Measurements from ENCODE around the gene OXLD1. TPM values are rescaled to one million over a fixed set of nuclear protein-coding genes. Genes with fewer than 3 reads are reported as not detected.

Gene OXLD1
- polyA plus RNA-seq, 1 donor: 20.9 TPM

DNA sequence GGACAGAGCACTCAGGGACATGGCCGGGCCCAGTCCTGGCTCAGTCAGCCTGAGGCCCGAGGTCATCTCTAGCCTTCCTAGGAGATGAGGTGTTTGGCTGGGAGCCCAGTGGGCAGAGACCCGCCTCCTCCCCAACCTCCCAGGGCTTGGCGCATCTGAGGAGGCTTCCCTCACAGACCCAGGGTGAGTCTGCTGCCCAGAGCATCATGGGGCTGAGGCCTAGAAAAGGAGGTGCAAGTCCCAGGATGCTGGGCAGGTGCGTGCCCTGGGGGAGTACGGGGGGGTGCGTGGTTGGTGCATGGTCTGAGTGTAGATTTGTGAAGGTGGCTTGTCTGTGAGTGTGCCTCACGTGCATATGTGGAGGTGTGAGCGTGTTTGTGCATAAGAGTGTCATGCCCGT lies 14.7 kb downstream of the OXLD1 start:
- Histone ChIP-seq H3K27ac (ENCODE audit: low read length) (no peak overlapping the region), H3K9me3 (ENCODE audit: control insufficient read depth, low read depth, low read length) (peaks cover 14% of the 10 kb centered on the region), H3K4me3 (ENCODE audit: low read length) (no peak overlapping the region), H3K27me3 (ENCODE audit: control insufficient read depth, insufficient read depth, low read length) (peaks cover 39% of the 10 kb centered on the region), H3K36me3 (ENCODE audit: control insufficient read depth, insufficient read depth, low read length) (no peaks in the 10 kb centered on the region), H3K4me1 (ENCODE audit: control insufficient read depth, insufficient read depth, low read length) (no peaks in the 10 kb centered on the region)
- DNase-seq: no peak
- no CpG with 5 or more reads among the region's 10 CpGs for WGBS (ENCODE audit: insufficient coverage, low lambda C conversion rate)

DNA sequence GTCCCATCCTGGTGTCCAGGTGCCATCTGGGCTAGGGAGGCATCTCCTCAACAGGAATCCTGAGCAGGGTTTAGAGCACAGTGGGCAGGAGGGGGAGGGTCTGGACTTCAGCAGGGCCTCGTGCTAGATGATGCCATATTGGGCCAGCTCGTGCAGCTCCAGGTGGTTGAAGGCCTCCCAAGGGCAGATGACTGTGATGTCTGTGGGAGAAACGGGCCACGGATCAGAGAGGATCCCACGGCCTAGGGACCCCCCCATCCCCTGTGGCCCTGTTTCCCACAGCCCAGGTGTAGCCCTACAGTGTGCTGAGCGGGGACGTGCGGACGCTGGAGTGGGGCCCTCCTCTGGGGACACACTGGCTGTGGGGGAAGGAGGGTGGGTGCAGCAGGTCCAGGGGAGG lies 15.5 kb downstream of the OXLD1 start:
- Histone ChIP-seq H3K4me3 (ENCODE audit: low read length) (no peak overlapping the region), H3K27me3 (ENCODE audit: control insufficient read depth, insufficient read depth, low read length) (peaks cover 39% of the 10 kb centered on the region), H3K9me3 (ENCODE audit: control insufficient read depth, low read depth, low read length) (peaks cover 14% of the 10 kb centered on the region), H3K27ac (ENCODE audit: low read length) (no peak overlapping the region), H3K36me3 (ENCODE audit: control insufficient read depth, insufficient read depth, low read length) (no peaks in the 10 kb centered on the region), H3K4me1 (ENCODE audit: control insufficient read depth, insufficient read depth, low read length) (no peaks in the 10 kb centered on the region)
- WGBS (ENCODE audit: insufficient coverage, low lambda C conversion rate): no CpG with 5 or more reads among the region's 9 CpGs
- DNase-seq: no peak

- H3K36me3 ChIP-seq (ENCODE audit: control insufficient read depth, insufficient read depth, low read length): no peaks in the 10 kb centered on the region
- WGBS (ENCODE audit: insufficient coverage, low lambda C conversion rate): no CpG with 5 or more reads among the region's 14 CpGs
- H3K4me3 ChIP-seq (ENCODE audit: low read length): no peak overlapping the region
- H3K27ac ChIP-seq (ENCODE audit: low read length): no peak overlapping the region
- no peak for DNase-seq
- peaks cover 14% of the 10 kb centered on the region for H3K9me3 ChIP-seq (ENCODE audit: control insufficient read depth, low read depth, low read length)
- peaks cover 38% of the 10 kb centered on the region for H3K27me3 ChIP-seq (ENCODE audit: control insufficient read depth, insufficient read depth, low read length)
- no peaks in the 10 kb centered on the region for H3K4me1 ChIP-seq (ENCODE audit: control insufficient read depth, insufficient read depth, low read length)
Observed at GRCh38 chr17:81648707-81649085, 17.7 kb downstream of the OXLD1 start.

GRCh38 chr17:81648013-81648706 lies 18.2 kb downstream of the OXLD1 start:
- WGBS (ENCODE audit: insufficient coverage, low lambda C conversion rate): no CpG with 5 or more reads among the region's 78 CpGs
- peaks cover 33% of the 10 kb centered on the region for H3K27me3 ChIP-seq (ENCODE audit: control insufficient read depth, insufficient read depth, low read length)
- peaks cover 14% of the 10 kb centered on the region for H3K9me3 ChIP-seq (ENCODE audit: control insufficient read depth, low read depth, low read length)
- H3K27ac ChIP-seq (ENCODE audit: low read length): no peak overlapping the region
- DNase-seq: no peak
- no peak overlapping the region for H3K4me3 ChIP-seq (ENCODE audit: low read length)
- no peaks in the 10 kb centered on the region for H3K4me1 ChIP-seq (ENCODE audit: control insufficient read depth, insufficient read depth, low read length)
- no peaks in the 10 kb centered on the region for H3K36me3 ChIP-seq (ENCODE audit: control insufficient read depth, insufficient read depth, low read length)

DNA sequence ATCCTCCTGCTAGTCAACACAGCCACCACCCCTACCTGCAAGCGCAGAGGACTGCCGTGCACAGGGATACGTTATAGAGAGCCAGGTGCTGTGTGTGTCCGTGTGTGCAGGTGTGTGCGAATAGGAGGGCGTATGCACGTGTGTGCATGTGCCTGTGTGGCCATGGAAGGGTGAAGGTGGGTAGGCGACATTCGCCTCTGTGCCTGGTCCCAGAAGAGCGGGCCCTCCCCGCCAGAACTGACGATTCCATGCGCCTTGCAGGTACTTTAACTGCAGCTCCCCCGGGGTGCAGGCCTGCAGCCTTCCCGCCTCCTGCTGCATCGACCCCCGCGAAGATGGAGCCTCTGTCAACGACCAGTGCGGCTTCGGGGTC lies 18.8 kb downstream of the OXLD1 start:
- H3K9me3 ChIP-seq (ENCODE audit: control insufficient read depth, low read depth, low read length): peaks cover 14% of the 10 kb centered on the region
- peaks cover 28% of the 10 kb centered on the region for H3K27me3 ChIP-seq (ENCODE audit: control insufficient read depth, insufficient read depth, low read length)
- no CpG with 5 or more reads among the region's 21 CpGs for WGBS (ENCODE audit: insufficient coverage, low lambda C conversion rate)
- no peaks in the 10 kb centered on the region for H3K36me3 ChIP-seq (ENCODE audit: control insufficient read depth, insufficient read depth, low read length)
- H3K27ac ChIP-seq (ENCODE audit: low read length): no peak overlapping the region
- no peak overlapping the region for H3K4me3 ChIP-seq (ENCODE audit: low read length)
- no peak for DNase-seq
- H3K4me1 ChIP-seq (ENCODE audit: control insufficient read depth, insufficient read depth, low read length): no peaks in the 10 kb centered on the region

- Histone ChIP-seq H3K4me1 (ENCODE audit: control insufficient read depth, insufficient read depth, low read length) (no peaks in the 10 kb centered on the region), H3K9me3 (ENCODE audit: control insufficient read depth, low read depth, low read length) (peaks cover 14% of the 10 kb centered on the region), H3K27me3 (ENCODE audit: control insufficient read depth, insufficient read depth, low read length) (peaks cover 28% of the 10 kb centered on the region), H3K36me3 (ENCODE audit: control insufficient read depth, insufficient read depth, low read length) (no peaks in the 10 kb centered on the region), H3K4me3 (ENCODE audit: low read length) (no peak overlapping the region), H3K27ac (ENCODE audit: low read length) (no peak overlapping the region)
- no CpG with 5 or more reads among the region's 12 CpGs for WGBS (ENCODE audit: insufficient coverage, low lambda C conversion rate)
- no peak for DNase-seq
Observed at GRCh38 chr17:81646869-81647600, 19.4 kb downstream of the OXLD1 start.

DNA sequence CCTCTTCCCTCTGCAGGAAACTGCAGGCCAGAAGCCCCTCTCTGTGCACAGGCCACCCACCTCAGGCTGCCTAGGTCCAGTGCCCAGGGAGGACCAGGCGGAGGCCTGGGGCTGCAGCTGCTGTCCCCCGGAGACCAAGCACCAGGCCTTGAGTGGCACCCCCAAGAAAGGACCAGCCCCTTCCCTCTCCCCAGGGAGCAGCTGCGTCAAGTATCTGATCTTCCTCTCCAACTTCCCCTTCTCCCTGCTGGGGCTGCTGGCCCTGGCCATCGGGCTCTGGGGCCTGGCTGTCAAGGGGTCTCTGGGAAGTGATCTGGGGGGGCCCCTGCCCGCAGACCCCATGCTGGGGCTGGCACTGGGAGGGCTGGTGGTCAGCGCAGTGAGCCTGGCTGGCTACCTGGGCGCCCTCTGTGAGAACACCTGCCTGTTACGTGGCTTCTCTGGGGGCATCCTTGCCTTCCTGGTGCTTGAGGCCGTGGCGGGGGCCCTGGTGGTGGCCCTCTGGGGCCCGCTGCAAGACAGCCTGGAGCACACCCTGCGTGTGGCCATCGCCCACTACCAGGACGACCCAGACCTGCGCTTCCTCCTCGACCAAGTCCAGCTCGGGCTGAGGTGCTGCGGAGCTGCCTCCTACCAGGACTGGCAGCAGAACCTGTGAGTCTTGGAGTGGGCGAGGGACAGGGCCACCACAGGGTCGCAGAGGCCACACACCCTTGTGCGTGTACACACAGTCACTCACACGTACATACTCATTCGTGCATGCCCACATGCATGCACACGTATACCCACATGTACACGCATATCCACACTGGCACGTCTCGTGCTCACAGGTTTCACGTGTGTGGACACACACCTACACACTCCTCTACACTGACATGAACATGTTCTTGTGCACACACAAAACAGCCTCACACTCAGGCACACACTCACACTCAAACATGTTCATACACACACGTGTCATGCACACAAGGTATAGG lies 21.1 kb downstream of the OXLD1 start:
- Histone ChIP-seq H3K4me3 (ENCODE audit: low read length) (no peak overlapping the region), H3K36me3 (ENCODE audit: control insufficient read depth, insufficient read depth, low read length) (no peaks in the 10 kb centered on the region), H3K4me1 (ENCODE audit: control insufficient read depth, insufficient read depth, low read length) (no peaks in the 10 kb centered on the region), H3K27ac (ENCODE audit: low read length) (no peak overlapping the region), H3K27me3 (ENCODE audit: control insufficient read depth, insufficient read depth, low read length) (peaks cover 28% of the 10 kb centered on the region), H3K9me3 (ENCODE audit: control insufficient read depth, low read depth, low read length) (peaks cover 14% of the 10 kb centered on the region)
- no peak for DNase-seq
- no CpG with 5 or more reads among the region's 29 CpGs for WGBS (ENCODE audit: insufficient coverage, low lambda C conversion rate)

DNA sequence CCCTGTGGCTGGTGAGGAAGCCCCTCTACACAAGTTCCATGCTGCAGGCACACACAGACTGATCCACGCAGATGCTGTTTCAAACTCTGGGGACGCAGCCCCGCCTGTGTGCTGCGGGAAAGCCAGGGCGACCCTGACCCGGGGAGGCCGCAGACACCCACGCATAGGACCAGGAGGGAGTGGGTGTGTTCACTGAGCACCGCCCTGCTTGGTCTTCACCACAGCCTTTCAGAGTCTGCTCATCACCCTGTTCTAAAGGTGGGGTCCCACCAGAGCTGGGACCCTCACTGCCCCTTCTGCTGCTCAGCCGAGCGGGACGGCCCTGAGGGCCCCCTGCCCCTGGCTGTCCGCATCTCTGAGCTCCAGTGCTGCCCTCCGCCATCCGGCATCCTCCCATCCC lies 21.9 kb downstream of the OXLD1 start:
- Histone ChIP-seq H3K27ac (ENCODE audit: low read length) (no peak overlapping the region), H3K36me3 (ENCODE audit: control insufficient read depth, insufficient read depth, low read length) (no peaks in the 10 kb centered on the region), H3K9me3 (ENCODE audit: control insufficient read depth, low read depth, low read length) (peaks cover 14% of the 10 kb centered on the region), H3K4me1 (ENCODE audit: control insufficient read depth, insufficient read depth, low read length) (no peaks in the 10 kb centered on the region), H3K27me3 (ENCODE audit: control insufficient read depth, insufficient read depth, low read length) (peaks cover 25% of the 10 kb centered on the region), H3K4me3 (ENCODE audit: low read length) (no peak overlapping the region)
- WGBS (ENCODE audit: insufficient coverage, low lambda C conversion rate): no CpG with 5 or more reads among the region's 15 CpGs
- no peak for DNase-seq

DNA sequence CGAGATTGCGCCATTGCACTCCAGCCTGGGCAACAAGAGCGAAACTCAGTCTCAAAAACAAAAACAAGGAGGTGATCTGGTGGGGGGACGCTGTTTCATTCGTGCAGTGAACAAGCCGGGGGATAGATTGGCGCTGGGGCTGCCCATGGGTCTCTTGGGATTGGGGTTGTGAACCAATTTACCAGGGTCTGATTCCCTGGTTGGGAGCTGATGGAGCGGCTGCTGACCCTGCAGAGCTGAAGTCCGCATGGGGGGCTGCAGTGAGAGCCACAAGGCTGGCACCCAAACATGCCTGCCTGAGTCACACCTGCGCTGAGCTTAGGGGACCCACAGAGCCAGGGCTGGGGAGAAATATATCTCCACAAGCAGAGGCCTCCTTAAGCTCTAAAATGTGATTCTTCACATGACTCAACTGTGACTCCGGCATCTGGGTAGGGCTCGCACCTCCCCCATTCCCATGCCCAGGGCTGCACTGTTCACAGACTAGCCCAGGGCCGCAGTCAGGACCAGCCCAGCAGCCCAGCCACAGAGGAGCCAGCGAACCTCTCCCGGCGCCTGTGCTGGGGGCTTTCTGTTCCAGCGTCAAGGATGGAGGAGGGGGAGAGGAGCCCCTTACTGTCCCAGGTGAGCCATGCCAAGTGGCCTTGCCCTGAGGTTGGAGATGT lies 24.4 kb downstream of the OXLD1 start:
- no peaks in the 10 kb centered on the region for H3K4me1 ChIP-seq (ENCODE audit: control insufficient read depth, insufficient read depth, low read length)
- no peaks in the 10 kb centered on the region for H3K9me3 ChIP-seq (ENCODE audit: control insufficient read depth, low read depth, low read length)
- no peak overlapping the region for H3K27ac ChIP-seq (ENCODE audit: low read length)
- H3K36me3 ChIP-seq (ENCODE audit: control insufficient read depth, insufficient read depth, low read length): no peaks in the 10 kb centered on the region
- peaks cover 3% of the 10 kb centered on the region for H3K27me3 ChIP-seq (ENCODE audit: control insufficient read depth, insufficient read depth, low read length)
- no CpG with 5 or more reads among the region's 17 CpGs for WGBS (ENCODE audit: insufficient coverage, low lambda C conversion rate)
- no peak overlapping the region for H3K4me3 ChIP-seq (ENCODE audit: low read length)
- no peak for DNase-seq

DNA sequence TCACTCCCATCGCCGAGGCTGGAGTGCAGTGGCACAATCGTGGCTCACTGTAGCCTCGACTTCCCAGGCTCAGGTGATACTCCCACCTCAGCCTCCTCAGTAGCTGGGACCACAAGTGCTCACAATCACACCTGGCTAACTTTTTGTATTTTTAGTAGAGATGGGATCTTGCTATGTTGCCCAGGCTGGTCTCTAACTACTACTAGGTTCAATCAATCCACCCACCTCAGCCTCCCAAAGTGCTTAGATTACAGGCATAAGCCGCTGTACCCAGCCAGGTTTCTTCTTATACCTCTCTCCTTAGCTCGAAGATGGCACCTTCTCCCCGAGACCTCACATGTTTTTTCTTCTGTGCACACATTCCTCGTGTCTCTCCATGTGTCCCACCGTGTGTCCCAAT lies 26.4 kb downstream of the OXLD1 start:
- H3K36me3 ChIP-seq (ENCODE audit: control insufficient read depth, insufficient read depth, low read length): no peaks in the 10 kb centered on the region
- DNase-seq: no peak
- no peaks in the 10 kb centered on the region for H3K27me3 ChIP-seq (ENCODE audit: control insufficient read depth, insufficient read depth, low read length)
- H3K4me1 ChIP-seq (ENCODE audit: control insufficient read depth, insufficient read depth, low read length): peaks cover 5% of the 10 kb centered on the region
- 100% methylated on average over 4 of the region's 9 CpGs for WGBS (ENCODE audit: insufficient coverage, low lambda C conversion rate)
- H3K9me3 ChIP-seq (ENCODE audit: control insufficient read depth, low read depth, low read length): no peaks in the 10 kb centered on the region
- H3K4me3 ChIP-seq (ENCODE audit: low read length): no peak overlapping the region
- H3K27ac ChIP-seq (ENCODE audit: low read length): no peak overlapping the region
